AG04449 (cell line): ENCODE data around the gene RGS12.

ENCODE experiments used
- CTCF ChIA-PET: fragments of 350-600 bp; formaldehyde crosslinking; extraction: SDS; loops from one replicate; lab custom pipeline; 2021; ENCODE audit warnings: antibody characterized with exemption; lab: Yijun Ruan, JAX
- POLR2A ChIA-PET: fragments of 400-600, 350-600 bp; formaldehyde crosslinking; extraction: SDS; loops from one replicate; lab custom pipeline; 2020; ENCODE audit warnings: antibody characterized with exemption, inconsistent platforms; lab: Yijun Ruan, JAX
- DNase-seq: peaks from one replicate; pipeline ENCODE4 v3.0.0-alpha.2; 2010; ENCODE audit warnings: low read depth, low spot score
- H3K4me3 ChIP-seq: 2 replicates; pipeline ENCODE4 v1.5.1; 2011; ENCODE audit warnings: low read depth, mild to moderate bottlenecking, control low read depth, low read length
- CTCF ChIP-seq: IDR thresholded peaks from one replicate; pipeline ENCODE4 v1.5.1; 2011; ENCODE audit warnings: mild to moderate bottlenecking, moderate library complexity, low read length, control low read depth, inconsistent platforms; ENCODE audit not compliant: insufficient read depth; ENCODE audit errors: missing control alignments

The RGS12 gene

GRCh38 chr4:3246458-3247398 is 46.1 kb upstream of the RGS12 start:
- DNase-seq = no peak
- TF ChIP-seq CTCF = no peak
- POLR2A ChIA-PET = no interaction called here
- CTCF ChIA-PET = interaction anchor here (0.7 to 1.3 kb wide), 3 partner anchors 10 to 197 kb away, joined by 3 to 5 read pairs (median 3); no protein-coding TSS in a partner anchor
- no peak overlapping the region for H3K4me3 ChIP-seq

- CTCF ChIA-PET = interaction anchor here (2.3 kb wide), 1 partner anchor 196 kb away, joined by 7 read pairs; no protein-coding TSS in a partner anchor
- no peak overlapping the region for H3K4me3 ChIP-seq
- no peak for TF ChIP-seq CTCF
- POLR2A ChIA-PET = no interaction called here
- DNase-seq = no peak
Measured at GRCh38 chr4:3247399-3248177, 45.2 kb upstream of the RGS12 start.

- ChIA-PET POLR2A (no interaction called here), CTCF (interaction anchor here (2.3 kb wide), 1 partner anchor 196 kb away, joined by 7 read pairs; no protein-coding TSS in a partner anchor)
- DNase-seq = no peak
- no peak for TF ChIP-seq CTCF
- no peak overlapping the region for H3K4me3 ChIP-seq
Measured at GRCh38 chr4:3248178-3248480, 44.7 kb upstream of the RGS12 start.

GRCh38 chr4:3248811-3249661 is 43.8 kb upstream of the RGS12 start, which contains the start of gene MSANTD1:
TSS of gene MSANTD1 (plus strand) at chr4:3249159. CDS start at chr4:3249223, 64 bp downstream.
- DNase-seq = no peak
- TF ChIP-seq CTCF = no peak
- POLR2A ChIA-PET = no interaction called here
- CTCF ChIA-PET = interaction anchor here (1.4 to 2.3 kb wide), 2 partner anchors 195 to 232 kb away, joined by 3 to 7 read pairs; no protein-coding TSS in a partner anchor
- H3K4me3 ChIP-seq = no peak within 1 kb of the TSS

GRCh38 chr4:3249711-3250437 is 42.9 kb upstream of the RGS12 start:
- POLR2A ChIA-PET = no interaction called here
- no peak for DNase-seq
- H3K4me3 ChIP-seq = no peak overlapping the region
- CTCF ChIA-PET = interaction anchor here (1.4 kb wide), 1 partner anchor 231 kb away, joined by 3 read pairs; no protein-coding TSS in a partner anchor
- TF ChIP-seq CTCF = no peak
